ENCODE results near the gene GNL2.

DNA sequence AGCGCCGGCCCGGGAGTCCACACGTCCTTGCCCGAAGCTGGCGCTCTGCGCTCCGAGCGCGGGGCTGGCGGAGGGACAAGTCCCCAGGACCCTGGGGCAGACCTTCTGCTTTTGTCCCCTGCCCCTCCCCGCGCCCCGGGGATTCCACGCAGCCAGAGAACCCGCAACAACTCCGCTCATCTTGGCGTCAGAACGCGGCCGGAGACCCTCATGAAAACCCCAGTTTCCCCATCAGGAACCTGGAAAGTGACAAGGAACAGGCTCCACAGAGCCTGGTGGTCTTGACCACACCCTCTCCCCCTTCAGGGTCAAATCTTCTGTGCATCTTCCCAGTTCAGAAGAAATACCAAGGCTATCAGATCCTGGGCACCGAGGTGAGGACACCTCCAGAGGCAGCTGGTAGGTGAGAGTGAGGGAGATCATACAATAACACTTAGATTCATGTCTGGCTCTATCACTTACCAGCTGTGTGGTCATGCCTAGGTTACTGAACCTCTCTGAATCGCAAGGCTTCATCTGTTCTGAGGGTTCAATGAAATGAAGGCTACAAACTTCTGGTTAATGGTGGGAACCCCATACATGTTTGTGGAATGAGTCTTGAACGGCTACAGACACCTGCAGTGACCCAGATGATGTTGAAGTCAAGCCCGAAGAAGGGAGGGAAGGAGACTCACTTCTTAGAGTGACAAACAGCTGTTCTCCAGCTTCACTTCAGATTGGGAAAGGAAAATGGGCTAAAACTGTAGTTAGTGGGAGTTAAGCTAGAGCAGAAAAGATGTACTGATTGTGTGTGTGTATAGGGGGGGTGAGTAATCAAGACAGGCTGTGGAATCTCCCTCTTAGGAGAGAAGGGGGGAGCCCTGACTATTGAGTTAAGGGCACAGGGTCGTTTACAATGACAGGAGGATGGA, 39.5 kb upstream of the GNL2 start:
- TF ChIP-seq, protein P1, sequence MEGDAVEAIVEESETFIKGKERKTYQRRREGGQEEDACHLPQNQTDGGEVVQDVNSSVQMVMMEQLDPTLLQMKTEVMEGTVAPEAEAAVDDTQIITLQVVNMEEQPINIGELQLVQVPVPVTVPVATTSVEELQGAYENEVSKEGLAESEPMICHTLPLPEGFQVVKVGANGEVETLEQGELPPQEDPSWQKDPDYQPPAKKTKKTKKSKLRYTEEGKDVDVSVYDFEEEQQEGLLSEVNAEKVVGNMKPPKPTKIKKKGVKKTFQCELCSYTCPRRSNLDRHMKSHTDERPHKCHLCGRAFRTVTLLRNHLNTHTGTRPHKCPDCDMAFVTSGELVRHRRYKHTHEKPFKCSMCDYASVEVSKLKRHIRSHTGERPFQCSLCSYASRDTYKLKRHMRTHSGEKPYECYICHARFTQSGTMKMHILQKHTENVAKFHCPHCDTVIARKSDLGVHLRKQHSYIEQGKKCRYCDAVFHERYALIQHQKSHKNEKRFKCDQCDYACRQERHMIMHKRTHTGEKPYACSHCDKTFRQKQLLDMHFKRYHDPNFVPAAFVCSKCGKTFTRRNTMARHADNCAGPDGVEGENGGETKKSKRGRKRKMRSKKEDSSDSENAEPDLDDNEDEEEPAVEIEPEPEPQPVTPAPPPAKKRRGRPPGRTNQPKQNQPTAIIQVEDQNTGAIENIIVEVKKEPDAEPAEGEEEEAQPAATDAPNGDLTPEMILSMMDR (IDR thresholded peaks at IDR 0.05) = no peak
- TF ChIP-seq POLR2A (IDR thresholded peaks at IDR 0.05) = no peak
